Vagina (tissue), 2 donors: ENCODE data around the gene SLC10A6.

Experiments used
- POLR2A ChIP-seq, 2 donors: fragments of 450-650 bp; IDR thresholded peaks; one replicate each; pipeline ENCODE4 v1.6.1; 2017; ENCODE audit warnings: antibody characterized with exemption in 2 of 2, mild to moderate bottlenecking in 2 of 2, moderate library complexity in 2 of 2
- POLR2AphosphoS5 ChIP-seq, 2 donors: sonication (generic); formaldehyde crosslinking; IDR thresholded peaks; one replicate each; pipeline ENCODE4 v1.9.0; 2017; ENCODE audit warnings: antibody characterized with exemption in 2 of 2, mild to moderate bottlenecking in 2 of 2, low read depth in 1 of 2; ENCODE audit not compliant: insufficient read depth in 1 of 2
- TF ChIP-seq, protein P1 (sequence below), 3 experiments: fragments of 450-650 bp in 2 of 3; fragments of 200-600 bp in 1 of 3; sonication (generic) in 1 of 3; IDR thresholded peaks; one replicate each; pipeline ENCODE4 v1.5.1; 2017 to 2019; ENCODE audit warnings: antibody characterized with exemption in 3 of 3, mild to moderate bottlenecking in 2 of 3, moderate library complexity in 2 of 3

DNA sequence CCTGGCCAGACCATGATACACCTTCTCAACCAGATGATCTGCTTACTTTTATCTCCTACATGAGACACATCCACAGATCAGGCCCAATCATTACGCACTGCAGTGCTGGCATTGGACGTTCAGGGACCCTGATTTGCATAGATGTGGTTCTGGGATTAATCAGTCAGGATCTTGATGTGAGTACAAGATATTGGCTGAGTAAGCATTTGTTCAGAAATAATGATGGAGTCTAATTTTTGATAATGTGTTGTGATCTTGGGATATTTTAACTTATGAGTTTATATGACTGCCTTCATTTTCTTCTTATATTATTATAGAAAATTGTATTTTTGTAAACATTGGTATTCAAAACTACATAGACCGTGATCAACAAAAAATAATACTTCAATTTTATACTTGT lies 39.4 kb downstream of the SLC10A6 start:
- TF ChIP-seq, protein P1, sequence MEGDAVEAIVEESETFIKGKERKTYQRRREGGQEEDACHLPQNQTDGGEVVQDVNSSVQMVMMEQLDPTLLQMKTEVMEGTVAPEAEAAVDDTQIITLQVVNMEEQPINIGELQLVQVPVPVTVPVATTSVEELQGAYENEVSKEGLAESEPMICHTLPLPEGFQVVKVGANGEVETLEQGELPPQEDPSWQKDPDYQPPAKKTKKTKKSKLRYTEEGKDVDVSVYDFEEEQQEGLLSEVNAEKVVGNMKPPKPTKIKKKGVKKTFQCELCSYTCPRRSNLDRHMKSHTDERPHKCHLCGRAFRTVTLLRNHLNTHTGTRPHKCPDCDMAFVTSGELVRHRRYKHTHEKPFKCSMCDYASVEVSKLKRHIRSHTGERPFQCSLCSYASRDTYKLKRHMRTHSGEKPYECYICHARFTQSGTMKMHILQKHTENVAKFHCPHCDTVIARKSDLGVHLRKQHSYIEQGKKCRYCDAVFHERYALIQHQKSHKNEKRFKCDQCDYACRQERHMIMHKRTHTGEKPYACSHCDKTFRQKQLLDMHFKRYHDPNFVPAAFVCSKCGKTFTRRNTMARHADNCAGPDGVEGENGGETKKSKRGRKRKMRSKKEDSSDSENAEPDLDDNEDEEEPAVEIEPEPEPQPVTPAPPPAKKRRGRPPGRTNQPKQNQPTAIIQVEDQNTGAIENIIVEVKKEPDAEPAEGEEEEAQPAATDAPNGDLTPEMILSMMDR (IDR thresholded peaks at IDR 0.05) = no peak
- TF ChIP-seq POLR2AphosphoS5 (IDR thresholded peaks at IDR 0.05; ENCODE audit: insufficient read depth in 1 of 2, low read depth in 1 of 2) = no peak
- TF ChIP-seq POLR2A (IDR thresholded peaks at IDR 0.05) = no peak
